HG03060 (cell line): ENCODE results near the gene EPC1.
A peak's percentile ranks its signal among the peaks of the same experiment; 100 is the strongest.

Experiments
- ATAC-seq: cut with Tn5 transposase; IDR thresholded peaks from one replicate; pipeline ENCODE4 v1.9.1; 2021; ENCODE audit warnings: low read depth, moderate number of reproducible peaks; ENCODE audit not compliant: unreplicated experiment

EPC1 gene

GRCh38 chr10:32338262-32338661 is 8.7 kb downstream of the EPC1 start:
- ATAC-seq = no peak

GRCh38 chr10:32337350-32337749 is 9.6 kb downstream of the EPC1 start:
- no peak for ATAC-seq

- ATAC-seq = no peak
Observed at GRCh38 chr10:32333849-32334248, 13.1 kb downstream of the EPC1 start.

- peak; percentile 94 for ATAC-seq
Observed at GRCh38 chr10:32332299-32332750, 14.6 kb downstream of the EPC1 start.

GRCh38 chr10:32331606-32332005 is 15.4 kb downstream of the EPC1 start:
- ATAC-seq = no peak

GRCh38 chr10:32330214-32330613 is 16.7 kb downstream of the EPC1 start:
- ATAC-seq = no peak

GRCh38 chr10:32329061-32329460 is 17.9 kb downstream of the EPC1 start:
- no peak for ATAC-seq

GRCh38 chr10:32328499-32328898 is 18.5 kb downstream of the EPC1 start:
- no peak for ATAC-seq

- ATAC-seq = no peak
Observed at GRCh38 chr10:32327364-32327691, 19.6 kb downstream of the EPC1 start.

GRCh38 chr10:32326680-32327363 is 20.1 kb downstream of the EPC1 start:
- ATAC-seq = no peak

- ATAC-seq = no peak
Observed at GRCh38 chr10:32326119-32326518, 20.8 kb downstream of the EPC1 start.

GRCh38 chr10:32323051-32323450 is 23.9 kb downstream of the EPC1 start:
- ATAC-seq = no peak

GRCh38 chr10:32321016-32321631 is 25.8 kb downstream of the EPC1 start:
- ATAC-seq = no peak

GRCh38 chr10:32318476-32318896 is 28.5 kb downstream of the EPC1 start:
- ATAC-seq = no peak

- peak; percentile 96 for ATAC-seq
Observed at GRCh38 chr10:32317795-32318357, 29.1 kb downstream of the EPC1 start.

GRCh38 chr10:32315424-32315823 is 31.5 kb downstream of the EPC1 start:
- ATAC-seq = no peak

- ATAC-seq = no peak
Observed at GRCh38 chr10:32314588-32314987, 32.4 kb downstream of the EPC1 start.

- ATAC-seq = no peak
Observed at GRCh38 chr10:32308027-32308603, 38.8 kb downstream of the EPC1 start.

GRCh38 chr10:32307609-32308008 is 39.3 kb downstream of the EPC1 start:
- no peak for ATAC-seq

- no peak for ATAC-seq
Observed at GRCh38 chr10:32299354-32299980, 47.5 kb downstream of the EPC1 start.

- no peak for ATAC-seq
Observed at GRCh38 chr10:32298075-32298812, 48.7 kb downstream of the EPC1 start.
